HepG2 (cell line): Measurements from ENCODE around the gene CDK2AP2. TPM values are rescaled to one million over a fixed set of nuclear protein-coding genes. Genes with fewer than 3 reads are reported as not detected.
A peak's percentile ranks its signal among the peaks of the same experiment; 100 is the strongest.

ENCODE experiments used
- ETS1 ChIP-seq: sonication (generic); formaldehyde crosslinking; IDR thresholded peaks from 2 replicates; pipeline ENCODE4 v1.4.0; 2020; ENCODE audit warnings: missing genetic modification reagents
- HIC2 ChIP-seq: sonication (generic); formaldehyde crosslinking; IDR thresholded peaks from 2 replicates; pipeline ENCODE4 v1.9.0; 2022; ENCODE audit warnings: low read depth, missing genetic modification reagents
- KLF11 ChIP-seq: IDR thresholded peaks from 2 replicates; pipeline ENCODE4 v1.6.1; 2016; ENCODE audit warnings: missing compliant biosample characterization
- PBX3 ChIP-seq: sonication (generic); formaldehyde crosslinking; IDR thresholded peaks from 2 replicates; pipeline ENCODE4 v1.8.1; 2023; ENCODE audit warnings: missing genetic modification reagents, inconsistent platforms, borderline replicate concordance
- SMAD3 ChIP-seq: sonication (generic); formaldehyde crosslinking; IDR thresholded peaks from 2 replicates; pipeline ENCODE4 v1.4.0; 2020; ENCODE audit warnings: missing genetic modification reagents
- TFDP1 ChIP-seq: IDR thresholded peaks from 2 replicates; pipeline ENCODE4 v1.6.1; 2016; ENCODE audit warnings: missing compliant biosample characterization, missing genetic modification reagents, borderline replicate concordance
- TRIM22 ChIP-seq: fragments of 450-650 bp; IDR thresholded peaks from 2 replicates; pipeline ENCODE4 v1.6.1; 2017
- ZKSCAN8 ChIP-seq: IDR thresholded peaks from 2 replicates; pipeline ENCODE4 v1.6.1; 2016; ENCODE audit warnings: borderline replicate concordance, missing genetic modification reagents, missing compliant biosample characterization
- ZNF260 ChIP-seq: sonication (generic); formaldehyde crosslinking; IDR thresholded peaks from 2 replicates; pipeline ENCODE4 v1.4.0; 2020; ENCODE audit warnings: missing genetic modification reagents, low read depth, mild to moderate bottlenecking, borderline replicate concordance
- ZNF432 ChIP-seq: sonication (generic); formaldehyde crosslinking; IDR thresholded peaks from 2 replicates; pipeline ENCODE4 v1.5.0; 2020; ENCODE audit warnings: missing genetic modification reagents, mild to moderate bottlenecking, borderline replicate concordance
- ZNF609 ChIP-seq: sonication (generic); formaldehyde crosslinking; IDR thresholded peaks from 2 replicates; pipeline ENCODE4 v1.4.0; 2020; ENCODE audit warnings: mild to moderate bottlenecking, missing genetic modification reagents, borderline replicate concordance
- ZXDC ChIP-seq: sonication (generic); formaldehyde crosslinking; IDR thresholded peaks from 2 replicates; pipeline ENCODE4 v1.5.0; 2020; ENCODE audit warnings: mild to moderate bottlenecking, missing genetic modification reagents
- polyA plus RNA-seq, 8 experiments: library from polyadenylated mRNA; depleted of rRNA in 3 of 8; stranded (reverse) in 7 of 8; unstranded in 1 of 8; fragments of >200 nt; fragmentation: Illumina TruSeq in 4 of 8; extraction: Trizol in 4 of 8; gene quantifications; 2 replicates each; pipeline versions ENCODE4 v1.2.1 to v1.2.3, GENCODE V29; 2011 to 2016; ENCODE audit warnings: low read depth in 4 of 8, missing spikeins in 1 of 8, mixed read lengths in 1 of 8; ENCODE audit not compliant: insufficient read depth in 1 of 8
- total RNA-seq, 5 experiments: library from RNA; depleted of rRNA; stranded (reverse); fragments of >200 nt; fragmentation: Illumina TruSeq; extraction: Trizol; gene quantifications; 2 replicates each; pipeline ENCODE4 v1.2.3, GENCODE V29; 2016; ENCODE audit warnings: low read depth in 1 of 5

Gene CDK2AP2
- total and polyA plus RNA-seq, 2 of the 13 experiments (the other 11 are each of a cell fraction or from before 2014, with no cell fraction given): 15.0 to 23.2 TPM

- TF ChIP-seq ETS1 (CRISPR knock-in tag) (no peak), ZXDC (CRISPR knock-in tag) (peak; percentile 39; the same call in 1 of the 2 replicates), TRIM22 (no peak), KLF11 (CRISPR knock-in tag) (no peak), ZNF260 (CRISPR knock-in tag) (no peak), TFDP1 (0 out of 2 replicates have a peak, but pooled peaks have one; percentile 20), ZNF609 (CRISPR knock-in tag) (peak; percentile 27; the same call in 1 of the 2 replicates), HIC2 (CRISPR knock-in tag) (peak; percentile 96), SMAD3 (no peak; the same call in 1 of the 2 replicates), ZKSCAN8 (CRISPR knock-in tag) (no peak; the same call in 1 of the 2 replicates), ZNF432 (CRISPR knock-in tag) (no peak), PBX3 (no peak)
Measured at GRCh38 chr11:67463680-67464410, 44.1 kb downstream of the CDK2AP2 start (continued).
